ENCODE measurements around the gene FAM3B.

Gene FAM3B

DNA sequence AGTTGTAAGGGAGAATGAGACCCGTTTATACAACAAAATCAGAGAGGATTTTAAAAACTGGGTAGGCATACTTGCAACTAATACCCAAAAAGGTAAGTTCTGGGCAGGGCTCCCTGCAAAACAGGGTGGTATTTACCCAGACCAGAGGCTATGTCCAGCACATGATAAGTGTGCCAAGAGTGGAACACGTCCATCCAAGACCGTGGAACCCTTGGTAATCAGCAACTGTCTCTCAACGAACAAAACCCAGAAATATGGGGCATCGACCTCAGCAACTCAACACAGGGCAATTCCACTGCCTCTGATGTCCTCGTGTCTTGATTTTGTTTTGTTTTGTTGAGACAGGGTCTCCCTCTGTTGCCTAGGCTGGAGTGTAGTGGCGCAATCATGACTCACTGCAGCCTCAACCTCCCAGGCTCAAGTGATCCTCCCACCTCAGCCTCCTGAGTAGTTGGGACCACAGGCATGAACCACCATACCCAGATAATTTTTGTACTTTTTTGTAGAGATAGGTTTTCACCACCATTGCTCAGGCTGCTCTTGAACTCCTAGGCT is 82.7 kb downstream of the FAM3B start:
- no peak for DNase-seq

DNA sequence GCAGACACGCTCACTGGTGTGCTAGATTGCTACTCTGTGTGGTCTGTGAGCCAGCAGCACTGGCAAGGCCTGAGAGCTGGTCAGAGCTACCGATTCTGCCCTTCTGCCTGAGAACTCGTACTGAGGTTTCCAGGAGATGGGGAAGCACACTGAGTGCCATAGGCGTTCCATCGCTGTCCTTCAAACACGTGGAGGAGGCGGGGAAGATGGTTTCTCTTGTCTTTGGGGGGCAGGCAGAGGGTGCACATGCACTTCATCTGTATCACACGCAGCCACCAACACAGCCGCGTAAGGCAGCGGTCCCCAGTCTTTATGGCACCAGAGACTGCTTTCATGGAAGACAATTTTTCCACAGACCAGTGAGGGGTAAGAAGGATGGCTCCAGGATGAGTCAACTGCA is 85.6 kb downstream of the FAM3B start:
- DNase-seq, result no peak

DNA sequence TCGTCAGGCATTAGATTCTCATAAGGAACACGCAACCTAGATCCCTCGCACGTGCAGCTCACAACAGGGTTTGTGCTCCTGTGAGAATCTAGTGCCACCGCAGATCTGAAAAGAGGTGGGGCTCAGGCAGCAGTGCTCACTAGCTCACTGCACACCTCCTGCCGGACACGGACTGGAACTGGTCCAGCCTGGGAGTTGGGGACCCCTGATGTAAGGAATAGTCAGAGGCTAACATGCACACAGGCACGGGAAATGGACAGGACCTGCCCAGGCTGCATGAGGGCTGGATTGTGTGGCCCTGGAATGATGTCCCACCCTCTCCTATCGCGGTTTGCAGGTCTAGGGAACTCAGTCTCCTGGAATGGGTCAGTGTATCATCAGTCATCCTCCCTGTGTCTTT is 86.2 kb downstream of the FAM3B start:
- no peak for DNase-seq

DNA sequence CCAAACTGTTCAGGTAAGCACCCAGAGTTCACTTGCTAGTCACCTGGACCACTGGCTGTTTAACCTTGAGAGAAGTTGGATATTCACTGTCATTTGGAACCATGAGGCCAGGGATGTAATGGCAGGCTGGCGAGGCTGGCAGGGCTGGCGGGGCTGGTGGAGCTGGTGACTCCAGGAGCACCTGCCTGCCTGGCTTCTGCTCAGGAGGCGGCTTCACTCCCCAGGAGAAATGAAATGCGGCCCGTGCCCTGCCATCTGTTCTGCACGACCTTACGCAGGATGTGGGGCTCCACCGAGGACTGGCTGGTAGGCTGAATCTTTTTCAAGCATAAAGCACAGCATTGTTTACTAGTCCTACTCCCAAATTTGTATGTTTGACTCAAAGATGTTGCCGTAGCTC is 86.7 kb downstream of the FAM3B start:
- no peak for DNase-seq

DNA sequence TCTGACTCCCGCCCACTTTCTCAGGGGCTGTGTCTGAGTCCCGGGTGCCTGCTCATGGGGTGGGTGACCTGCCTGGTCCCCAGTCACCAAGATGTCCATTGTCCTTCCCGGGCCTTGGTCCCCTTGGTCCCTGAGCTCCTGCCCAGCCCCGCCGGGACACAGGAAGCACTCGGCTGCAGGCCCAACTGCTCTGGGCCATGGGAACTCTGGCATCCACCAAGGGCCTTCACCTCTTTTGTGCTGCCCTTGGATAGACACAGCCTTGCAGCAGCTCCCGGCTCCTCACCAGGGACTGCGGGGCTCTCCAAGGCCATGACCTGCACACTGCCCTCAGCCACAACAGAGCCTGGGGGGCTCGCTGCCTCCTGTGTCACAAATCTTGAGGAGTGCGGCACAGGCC is 87.4 kb downstream of the FAM3B start:
- no peak for DNase-seq

DNA sequence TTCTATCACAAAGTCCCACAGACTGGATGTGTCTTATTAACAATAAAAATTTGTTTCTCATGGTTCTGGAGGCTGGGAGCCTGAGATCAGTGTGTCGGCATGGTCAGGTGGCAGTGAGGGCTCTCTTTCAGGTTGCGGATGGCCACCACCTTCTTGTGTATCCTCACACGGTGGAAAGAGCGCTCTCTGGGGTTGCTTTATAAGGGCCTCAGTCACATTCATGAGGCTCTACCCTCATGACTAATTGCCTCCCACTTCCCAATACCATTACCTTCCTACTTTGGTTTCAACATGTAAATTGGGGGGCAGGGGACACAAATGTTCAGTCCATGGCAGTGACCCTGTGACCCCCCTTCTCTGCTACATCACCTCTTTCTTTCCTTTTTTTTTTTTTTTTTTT is 88.7 kb downstream of the FAM3B start:
- no peak for DNase-seq

DNA sequence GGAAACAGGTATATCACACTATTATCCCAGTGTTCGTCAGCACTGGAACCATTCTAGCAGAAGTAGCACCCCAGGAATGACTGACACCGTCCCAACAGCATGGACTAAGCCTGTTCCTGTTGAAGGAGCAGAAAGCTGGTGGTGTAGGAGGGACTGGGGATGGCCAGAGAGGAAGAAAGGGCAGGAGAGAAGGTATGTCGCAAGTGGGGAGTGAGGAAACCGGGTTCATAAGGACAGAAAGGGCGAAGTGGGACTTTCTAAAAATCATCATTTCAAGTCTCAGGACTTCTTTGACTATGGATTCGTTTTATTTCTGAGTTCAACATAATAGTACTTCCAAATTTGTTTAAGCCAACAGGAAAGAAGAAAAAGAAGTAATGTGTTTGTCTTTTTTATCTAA is 89.7 kb downstream of the FAM3B start:
- DNase-seq, result no peak

Measured in SW 1271 (cell line).